GM19239 (cell line): ENCODE measurements around the gene ZFPL1.
"Not testable (repeated sequence)": the region's sequence is repeated elsewhere in the genome, so short reads cannot be mapped to it uniquely, and the experiment has no call there.

Source experiments
- DNase-seq: peaks from one replicate; pipeline ENCODE4 v3.0.0; 2011; ENCODE audit warnings: low spot score; ENCODE audit not compliant: insufficient read length
- FAIRE-seq: peaks from 2 replicates; lab custom pipeline; 2011; peaks lifted over from hg19 to GRCh38; lab: Jason Lieb, UNC

ZFPL1 gene

GRCh38 chr11:65112546-65113360 lies 28.7 kb downstream of the ZFPL1 start:
- FAIRE-seq (peak; percentile 86), DNase-seq (no peak)

GRCh38 chr11:65113361-65113756 lies 29.3 kb downstream of the ZFPL1 start:
- DNase-seq (no peak), FAIRE-seq (no peak)

- DNase-seq = no peak
- no peak for FAIRE-seq
Measured at GRCh38 chr11:65113839-65114238, 29.8 kb downstream of the ZFPL1 start.

- FAIRE-seq = no peak
- DNase-seq = no peak
Measured at GRCh38 chr11:65114538-65115171, 30.6 kb downstream of the ZFPL1 start.

- no peak for FAIRE-seq
Measured at GRCh38 chr11:65115361-65116082, 31.5 kb downstream of the ZFPL1 start.

GRCh38 chr11:65116370-65117205 lies 32.6 kb downstream of the ZFPL1 start:
- DNase-seq (no peak), FAIRE-seq (peak; percentile 76)

More at GRCh38 chr11:65115361-65116082, 31.5 kb downstream of the ZFPL1 start:
- no peak for DNase-seq

- DNase-seq (peak; percentile 77), FAIRE-seq (peak; percentile 100)
Measured at GRCh38 chr11:65117206-65118096, 33.4 kb downstream of the ZFPL1 start, which contains the start of gene ZNHIT2. TSS of gene ZNHIT2 (minus strand) at chr11:65117701. CDS start at chr11:65117653, 48 bp downstream.

GRCh38 chr11:65118097-65118837 lies 34.2 kb downstream of the ZFPL1 start:
- FAIRE-seq = no peak
- DNase-seq = no peak

- DNase-seq, FAIRE-seq: not testable (repeated sequence)
Measured at GRCh38 chr11:65118891-65119669, 35.1 kb downstream of the ZFPL1 start.

- DNase-seq (no peak), FAIRE-seq (no peak)
Measured at GRCh38 chr11:65119670-65119995, 35.6 kb downstream of the ZFPL1 start.

GRCh38 chr11:65120831-65121230 lies 36.8 kb downstream of the ZFPL1 start:
- FAIRE-seq (peak; percentile 31), DNase-seq (no peak)

GRCh38 chr11:65121447-65121864 lies 37.4 kb downstream of the ZFPL1 start:
- DNase-seq (no peak), FAIRE-seq (peak; percentile 69)

- DNase-seq (peak; percentile 89), FAIRE-seq (peak; percentile 96)
Measured at GRCh38 chr11:65121865-65122696, 38.1 kb downstream of the ZFPL1 start, which contains the start of the genes FAU and MRPL49. TSS of gene FAU (minus strand) at chr11:65122134. CDS start at chr11:65121813, 321 bp downstream. TSS of gene MRPL49 (plus strand) at chr11:65122321. CDS start at chr11:65122347, 26 bp downstream.

- DNase-seq (no peak), FAIRE-seq (no peak)
Measured at GRCh38 chr11:65124480-65125196, 40.6 kb downstream of the ZFPL1 start.

- no peak for FAIRE-seq
Measured at GRCh38 chr11:65125197-65126056, 41.4 kb downstream of the ZFPL1 start.

More at GRCh38 chr11:65125197-65126056, 41.4 kb downstream of the ZFPL1 start:
- DNase-seq = no peak
